WTC11 (cell line): Measurements from ENCODE around the gene TCF12. TPM values are rescaled to one million over a fixed set of nuclear protein-coding genes. Genes with fewer than 3 reads are reported as not detected.

Experiments used
- ATAC-seq: fragments of 200-7000 bp; cut with Tn5 transposase; 2 replicates; pipeline ENCODE4 v1.10.0; 2021; ENCODE audit warnings: mild to moderate bottlenecking, moderate library complexity
- CTCF ChIA-PET: fragments of 300-600 bp; sonication (Branson Sonifier 250); formaldehyde crosslinking; loops from one replicate; lab custom pipeline; 2021; ENCODE audit warnings: antibody characterized with exemption; lab: Charles Lee
- POLR2A ChIA-PET: fragments of 350-600 bp; sonication (Branson Sonifier 250); formaldehyde crosslinking; loops from one replicate; lab custom pipeline; 2021; ENCODE audit warnings: antibody characterized with exemption; lab: Charles Lee
- DNase-seq: peaks from one replicate; pipeline ENCODE4 v3.0.0; 2021; ENCODE audit warnings: low spot score
- H3K27ac Mint-ChIP-seq: 2 replicates; pipeline ENCODE4 v1.8.0; 2021; ENCODE audit warnings: mixed read lengths
- H3K27me3 Mint-ChIP-seq: 2 replicates; pipeline ENCODE4 v1.8.0; 2021; ENCODE audit warnings: low read depth, mild to moderate bottlenecking, moderate library complexity, mixed read lengths
- H3K36me3 Mint-ChIP-seq: 2 replicates; pipeline ENCODE4 v1.8.0; 2021; ENCODE audit warnings: mixed read lengths
- H3K4me1 Mint-ChIP-seq: 2 replicates; pipeline ENCODE4 v1.8.0; 2022; ENCODE audit warnings: mixed read lengths
- H3K4me3 Mint-ChIP-seq: 2 replicates; pipeline ENCODE4 v1.8.0; 2021; ENCODE audit warnings: mild to moderate bottlenecking, moderate library complexity, mixed read lengths
- H3K9me3 Mint-ChIP-seq: 2 replicates; pipeline ENCODE4 v1.8.0; 2021; ENCODE audit warnings: mixed read lengths
- FOXK1 ChIP-seq: sonication (generic); formaldehyde crosslinking; IDR thresholded peaks from 2 replicates; pipeline ENCODE4 v1.8.0; 2022; ENCODE audit warnings: mild to moderate bottlenecking, moderate library complexity, missing genetic modification reagents
- FOXP1 ChIP-seq: sonication (generic); formaldehyde crosslinking; IDR thresholded peaks from 2 replicates; pipeline ENCODE4 v1.8.0; 2022; ENCODE audit warnings: missing genetic modification reagents, mild to moderate bottlenecking, moderate library complexity, borderline replicate concordance
- MYBL2 ChIP-seq: sonication (generic); formaldehyde crosslinking; IDR thresholded peaks from 2 replicates; pipeline ENCODE4 v1.8.1; 2023; ENCODE audit warnings: mild to moderate bottlenecking, moderate library complexity, missing genetic modification reagents
- NFE2L1 ChIP-seq: sonication (generic); formaldehyde crosslinking; IDR thresholded peaks from 2 replicates; pipeline ENCODE4 v1.8.1; 2023; ENCODE audit warnings: missing genetic modification reagents
- RELA ChIP-seq: sonication (generic); formaldehyde crosslinking; IDR thresholded peaks from 2 replicates; pipeline ENCODE4 v1.8.1; 2022; ENCODE audit warnings: missing genetic modification reagents, mild to moderate bottlenecking, borderline replicate concordance
- RORB ChIP-seq: fragments of 250-450 bp; sonication (Bioruptor Pico); IDR thresholded peaks from 2 replicates; pipeline ENCODE4 v1.9.0; 2021; ENCODE audit warnings: mild to moderate bottlenecking
- SMAD4 ChIP-seq: sonication (generic); formaldehyde crosslinking; IDR thresholded peaks from 2 replicates; pipeline ENCODE4 v1.8.0; 2022; ENCODE audit warnings: mild to moderate bottlenecking, missing genetic modification reagents
- TCF7 ChIP-seq: sonication (generic); formaldehyde crosslinking; IDR thresholded peaks from 2 replicates; pipeline ENCODE4 v1.8.0; 2022; ENCODE audit warnings: mild to moderate bottlenecking, low read depth, missing genetic modification reagents, moderate library complexity
- TEAD4 ChIP-seq: sonication (generic); formaldehyde crosslinking; IDR thresholded peaks from 2 replicates; pipeline ENCODE4 v1.8.0; 2022; ENCODE audit warnings: mild to moderate bottlenecking, missing genetic modification reagents
- ZBTB21 ChIP-seq: sonication (generic); formaldehyde crosslinking; IDR thresholded peaks from 2 replicates; pipeline ENCODE4 v1.8.1; 2023; ENCODE audit warnings: mild to moderate bottlenecking, missing genetic modification reagents, borderline replicate concordance
- ZNF423 ChIP-seq: fragments of 250-450 bp; sonication (Bioruptor Pico); IDR thresholded peaks from 2 replicates; pipeline ENCODE4 v2.1.2; 2022; ENCODE audit warnings: mild to moderate bottlenecking, moderate library complexity
- ZNF671 ChIP-seq: fragments of 250-450 bp; sonication (Bioruptor Pico); IDR thresholded peaks from 2 replicates; pipeline ENCODE4 v1.8.0; 2021; ENCODE audit warnings: mild to moderate bottlenecking
- total RNA-seq: library from RNA; stranded (reverse); gene quantifications from 3 replicates; pipeline ENCODE4 v1.2.3, GENCODE V29; 2021
- TF ChIP-seq, protein P1 (sequence below): sonication (generic); formaldehyde crosslinking; IDR thresholded peaks from 2 replicates; pipeline ENCODE4 v1.8.0; 2023; ENCODE audit warnings: mild to moderate bottlenecking, missing genetic modification reagents
- TF ChIP-seq, protein P2 (sequence below): sonication (generic); formaldehyde crosslinking; IDR thresholded peaks from 2 replicates; pipeline ENCODE4 v1.8.1; 2022; ENCODE audit warnings: mild to moderate bottlenecking, missing genetic modification reagents, moderate library complexity, borderline replicate concordance
- TF ChIP-seq, protein P3 (sequence below): sonication (generic); formaldehyde crosslinking; IDR thresholded peaks from 2 replicates; pipeline ENCODE4 v1.8.0; 2022; ENCODE audit warnings: mild to moderate bottlenecking, missing genetic modification reagents
- TF ChIP-seq, protein P4 (sequence below): fragments of 250-450 bp; sonication (Bioruptor Pico); IDR thresholded peaks from 2 replicates; pipeline ENCODE4 v1.9.0; 2021; ENCODE audit warnings: moderate library complexity, mild to moderate bottlenecking, inconsistent platforms, borderline replicate concordance
- TF ChIP-seq, protein P5 (sequence below): fragments of 250-450 bp; sonication (Bioruptor Pico); IDR thresholded peaks from 2 replicates; pipeline ENCODE4 v2.1.2; 2022; ENCODE audit warnings: mild to moderate bottlenecking, moderate library complexity
- TF ChIP-seq, protein P6 (sequence below): sonication (generic); formaldehyde crosslinking; conservative IDR thresholded peaks from 2 replicates; pipeline ENCODE4 v1.8.1; 2022; ENCODE audit warnings: mild to moderate bottlenecking, missing genetic modification reagents
- TF ChIP-seq, protein P7 (sequence below): sonication (generic); formaldehyde crosslinking; IDR thresholded peaks from 2 replicates; pipeline ENCODE4 v1.8.0; 2022; ENCODE audit warnings: missing genetic modification reagents

The TCF12 gene
- total RNA-seq, 1 experiment from 2014 or later, result 73.2 TPM

DNA sequence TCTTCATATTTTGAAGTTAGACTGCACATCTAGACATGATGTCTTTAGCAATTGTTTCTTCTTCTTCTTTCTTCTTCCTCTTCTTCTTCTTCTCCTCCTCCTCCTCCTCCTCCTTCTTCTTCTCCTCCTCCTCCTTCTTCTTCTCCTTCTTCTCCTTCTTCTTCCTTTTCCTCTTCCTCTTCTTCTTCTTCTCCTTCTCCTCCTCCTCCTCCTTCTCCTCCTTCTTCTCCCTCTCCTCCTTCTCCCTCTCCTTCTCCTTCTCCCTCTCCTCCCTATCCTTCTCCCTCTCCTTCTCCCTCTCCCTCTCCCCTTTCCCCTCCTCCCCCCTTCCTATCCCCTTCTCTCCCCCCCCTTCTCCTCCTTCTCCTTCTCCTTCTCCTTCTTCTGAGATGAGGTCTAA is 21.9 kb downstream of the TCF12 start:
- peaks cover 14% of the 10 kb centered on the region for H3K36me3 Mint-ChIP-seq
- H3K27me3 Mint-ChIP-seq, result no peaks in the 10 kb centered on the region
- no peak for DNase-seq
- peaks cover 49% of the 10 kb centered on the region for H3K4me1 Mint-ChIP-seq
- POLR2A ChIA-PET, result interaction anchor here (0.9 kb wide), 1 partner anchor 20 kb away, joined by 3 read pairs; no protein-coding TSS in a partner anchor
- no peak overlapping the region for H3K4me3 Mint-ChIP-seq
- TF ChIP-seq ZNF671 (CRISPR knock-in tag) (no peak), RELA (CRISPR knock-in tag) (no peak), FOXK1 (CRISPR knock-in tag) (no peak)
- TF ChIP-seq, protein P1, sequence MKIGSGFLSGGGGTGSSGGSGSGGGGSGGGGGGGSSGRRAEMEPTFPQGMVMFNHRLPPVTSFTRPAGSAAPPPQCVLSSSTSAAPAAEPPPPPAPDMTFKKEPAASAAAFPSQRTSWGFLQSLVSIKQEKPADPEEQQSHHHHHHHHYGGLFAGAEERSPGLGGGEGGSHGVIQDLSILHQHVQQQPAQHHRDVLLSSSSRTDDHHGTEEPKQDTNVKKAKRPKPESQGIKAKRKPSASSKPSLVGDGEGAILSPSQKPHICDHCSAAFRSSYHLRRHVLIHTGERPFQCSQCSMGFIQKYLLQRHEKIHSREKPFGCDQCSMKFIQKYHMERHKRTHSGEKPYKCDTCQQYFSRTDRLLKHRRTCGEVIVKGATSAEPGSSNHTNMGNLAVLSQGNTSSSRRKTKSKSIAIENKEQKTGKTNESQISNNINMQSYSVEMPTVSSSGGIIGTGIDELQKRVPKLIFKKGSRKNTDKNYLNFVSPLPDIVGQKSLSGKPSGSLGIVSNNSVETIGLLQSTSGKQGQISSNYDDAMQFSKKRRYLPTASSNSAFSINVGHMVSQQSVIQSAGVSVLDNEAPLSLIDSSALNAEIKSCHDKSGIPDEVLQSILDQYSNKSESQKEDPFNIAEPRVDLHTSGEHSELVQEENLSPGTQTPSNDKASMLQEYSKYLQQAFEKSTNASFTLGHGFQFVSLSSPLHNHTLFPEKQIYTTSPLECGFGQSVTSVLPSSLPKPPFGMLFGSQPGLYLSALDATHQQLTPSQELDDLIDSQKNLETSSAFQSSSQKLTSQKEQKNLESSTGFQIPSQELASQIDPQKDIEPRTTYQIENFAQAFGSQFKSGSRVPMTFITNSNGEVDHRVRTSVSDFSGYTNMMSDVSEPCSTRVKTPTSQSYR, result no peak
- TF ChIP-seq, protein P2, sequence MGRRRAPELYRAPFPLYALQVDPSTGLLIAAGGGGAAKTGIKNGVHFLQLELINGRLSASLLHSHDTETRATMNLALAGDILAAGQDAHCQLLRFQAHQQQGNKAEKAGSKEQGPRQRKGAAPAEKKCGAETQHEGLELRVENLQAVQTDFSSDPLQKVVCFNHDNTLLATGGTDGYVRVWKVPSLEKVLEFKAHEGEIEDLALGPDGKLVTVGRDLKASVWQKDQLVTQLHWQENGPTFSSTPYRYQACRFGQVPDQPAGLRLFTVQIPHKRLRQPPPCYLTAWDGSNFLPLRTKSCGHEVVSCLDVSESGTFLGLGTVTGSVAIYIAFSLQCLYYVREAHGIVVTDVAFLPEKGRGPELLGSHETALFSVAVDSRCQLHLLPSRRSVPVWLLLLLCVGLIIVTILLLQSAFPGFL (CRISPR knock-in tag), result no peak
- no peak for ATAC-seq
- CTCF ChIA-PET, result interaction anchor here (1.5 kb wide), 1 partner anchor 198 kb away, joined by 4 read pairs; no protein-coding TSS in a partner anchor
- H3K9me3 Mint-ChIP-seq, result peaks cover 12% of the 10 kb centered on the region
- no peak overlapping the region for H3K27ac Mint-ChIP-seq

DNA sequence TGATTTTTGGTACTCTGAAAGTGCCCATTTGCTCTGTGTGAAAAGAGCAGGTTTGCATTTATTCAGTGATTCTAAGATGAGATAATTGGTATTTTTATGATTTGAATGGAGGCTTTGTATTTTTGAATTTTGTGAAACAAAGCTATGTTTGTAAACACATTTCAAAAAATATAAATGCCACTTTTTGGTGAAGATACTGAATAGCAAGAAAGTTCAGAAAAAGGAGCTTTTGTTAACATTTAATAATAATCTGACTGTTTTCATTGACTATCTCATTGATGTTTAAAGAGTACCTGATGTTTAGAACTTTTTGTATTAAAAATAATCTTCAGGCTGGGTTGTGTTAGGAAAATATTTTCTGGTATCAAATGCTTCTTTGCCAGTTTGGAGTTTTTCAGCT is 23.7 kb downstream of the TCF12 start:
- DNase-seq (no peak), ATAC-seq (no peak)
- Mint-ChIP-seq H3K4me3 (no peak overlapping the region), H3K9me3 (peaks cover 9% of the 10 kb centered on the region; the same call in 1 of the 2 replicates), H3K27me3 (no peaks in the 10 kb centered on the region), H3K27ac (no peak overlapping the region; the same call in 1 of the 2 replicates), H3K36me3 (peaks cover 12% of the 10 kb centered on the region; the same call in 1 of the 2 replicates), H3K4me1 (peaks cover 41% of the 10 kb centered on the region)
- CTCF ChIA-PET, result no interaction called here
- POLR2A ChIA-PET, result interaction anchor here (0.5 kb wide), 1 partner anchor 58 kb away, joined by 3 read pairs; no protein-coding TSS in a partner anchor
- TF ChIP-seq TEAD4, result no peak
- TF ChIP-seq FOXP1 (CRISPR knock-in tag), result no peak
- no peak for TF ChIP-seq ZNF423 (CRISPR knock-in tag)
- TF ChIP-seq, protein P3, sequence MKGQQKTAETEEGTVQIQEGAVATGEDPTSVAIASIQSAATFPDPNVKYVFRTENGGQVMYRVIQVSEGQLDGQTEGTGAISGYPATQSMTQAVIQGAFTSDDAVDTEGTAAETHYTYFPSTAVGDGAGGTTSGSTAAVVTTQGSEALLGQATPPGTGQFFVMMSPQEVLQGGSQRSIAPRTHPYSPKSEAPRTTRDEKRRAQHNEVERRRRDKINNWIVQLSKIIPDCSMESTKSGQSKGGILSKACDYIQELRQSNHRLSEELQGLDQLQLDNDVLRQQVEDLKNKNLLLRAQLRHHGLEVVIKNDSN (CRISPR knock-in tag), result no peak
- TF ChIP-seq, protein P4, sequence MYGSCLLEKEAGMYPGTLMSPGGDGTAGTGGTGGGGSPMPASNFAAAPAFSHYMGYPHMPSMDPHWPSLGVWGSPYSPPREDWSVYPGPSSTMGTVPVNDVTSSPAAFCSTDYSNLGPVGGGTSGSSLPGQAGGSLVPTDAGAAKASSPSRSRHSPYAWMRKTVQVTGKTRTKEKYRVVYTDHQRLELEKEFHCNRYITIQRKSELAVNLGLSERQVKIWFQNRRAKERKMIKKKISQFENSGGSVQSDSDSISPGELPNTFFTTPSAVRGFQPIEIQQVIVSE, result no peak
- TF ChIP-seq MYBL2 (CRISPR knock-in tag), result no peak
- TF ChIP-seq ZBTB21 (CRISPR knock-in tag), result no peak
- no peak for TF ChIP-seq RORB (CRISPR knock-in tag)
- no peak for TF ChIP-seq ZNF671 (CRISPR knock-in tag)
- no peak for TF ChIP-seq NFE2L1
- TF ChIP-seq, protein P1, result no peak
- TF ChIP-seq SMAD4 (CRISPR knock-in tag), result no peak
- TF ChIP-seq, protein P5, sequence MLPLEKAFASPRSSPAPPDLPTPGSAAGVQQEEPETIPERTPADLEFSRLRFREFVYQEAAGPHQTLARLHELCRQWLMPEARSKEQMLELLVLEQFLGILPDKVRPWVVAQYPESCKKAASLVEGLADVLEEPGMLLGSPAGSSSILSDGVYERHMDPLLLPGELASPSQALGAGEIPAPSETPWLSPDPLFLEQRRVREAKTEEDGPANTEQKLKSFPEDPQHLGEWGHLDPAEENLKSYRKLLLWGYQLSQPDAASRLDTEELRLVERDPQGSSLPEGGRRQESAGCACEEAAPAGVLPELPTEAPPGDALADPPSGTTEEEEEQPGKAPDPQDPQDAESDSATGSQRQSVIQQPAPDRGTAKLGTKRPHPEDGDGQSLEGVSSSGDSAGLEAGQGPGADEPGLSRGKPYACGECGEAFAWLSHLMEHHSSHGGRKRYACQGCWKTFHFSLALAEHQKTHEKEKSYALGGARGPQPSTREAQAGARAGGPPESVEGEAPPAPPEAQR, result no peak
- TF ChIP-seq TCF7 (CRISPR knock-in tag), result no peak
- TF ChIP-seq, protein P6, sequence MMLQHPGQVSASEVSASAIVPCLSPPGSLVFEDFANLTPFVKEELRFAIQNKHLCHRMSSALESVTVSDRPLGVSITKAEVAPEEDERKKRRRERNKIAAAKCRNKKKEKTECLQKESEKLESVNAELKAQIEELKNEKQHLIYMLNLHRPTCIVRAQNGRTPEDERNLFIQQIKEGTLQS, result no peak
- TF ChIP-seq, protein P7, sequence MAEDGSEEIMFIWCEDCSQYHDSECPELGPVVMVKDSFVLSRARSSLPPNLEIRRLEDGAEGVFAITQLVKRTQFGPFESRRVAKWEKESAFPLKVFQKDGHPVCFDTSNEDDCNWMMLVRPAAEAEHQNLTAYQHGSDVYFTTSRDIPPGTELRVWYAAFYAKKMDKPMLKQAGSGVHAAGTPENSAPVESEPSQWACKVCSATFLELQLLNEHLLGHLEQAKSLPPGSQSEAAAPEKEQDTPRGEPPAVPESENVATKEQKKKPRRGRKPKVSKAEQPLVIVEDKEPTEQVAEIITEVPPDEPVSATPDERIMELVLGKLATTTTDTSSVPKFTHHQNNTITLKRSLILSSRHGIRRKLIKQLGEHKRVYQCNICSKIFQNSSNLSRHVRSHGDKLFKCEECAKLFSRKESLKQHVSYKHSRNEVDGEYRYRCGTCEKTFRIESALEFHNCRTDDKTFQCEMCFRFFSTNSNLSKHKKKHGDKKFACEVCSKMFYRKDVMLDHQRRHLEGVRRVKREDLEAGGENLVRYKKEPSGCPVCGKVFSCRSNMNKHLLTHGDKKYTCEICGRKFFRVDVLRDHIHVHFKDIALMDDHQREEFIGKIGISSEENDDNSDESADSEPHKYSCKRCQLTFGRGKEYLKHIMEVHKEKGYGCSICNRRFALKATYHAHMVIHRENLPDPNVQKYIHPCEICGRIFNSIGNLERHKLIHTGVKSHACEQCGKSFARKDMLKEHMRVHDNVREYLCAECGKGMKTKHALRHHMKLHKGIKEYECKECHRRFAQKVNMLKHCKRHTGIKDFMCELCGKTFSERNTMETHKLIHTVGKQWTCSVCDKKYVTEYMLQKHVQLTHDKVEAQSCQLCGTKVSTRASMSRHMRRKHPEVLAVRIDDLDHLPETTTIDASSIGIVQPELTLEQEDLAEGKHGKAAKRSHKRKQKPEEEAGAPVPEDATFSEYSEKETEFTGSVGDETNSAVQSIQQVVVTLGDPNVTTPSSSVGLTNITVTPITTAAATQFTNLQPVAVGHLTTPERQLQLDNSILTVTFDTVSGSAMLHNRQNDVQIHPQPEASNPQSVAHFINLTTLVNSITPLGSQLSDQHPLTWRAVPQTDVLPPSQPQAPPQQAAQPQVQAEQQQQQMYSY, result no peak
